C4-2B (cell line): ENCODE measurements around the gene GRB10.
A peak's percentile ranks its signal among the peaks of the same experiment; 100 is the strongest.

Source experiments
- H3K27ac ChIP-seq: fragments of 450-650 bp; 2 replicates; pipeline ENCODE4 v1.5.1; 2017
- CTCF ChIP-seq: fragments of 450-650 bp; conservative IDR thresholded peaks from 2 replicates; pipeline ENCODE4 v1.5.1; 2017; ENCODE audit warnings: mild to moderate bottlenecking
- ZFX ChIP-seq: fragments of 450-650 bp; IDR thresholded peaks from 2 replicates; pipeline ENCODE4 v1.6.1; 2017

GRB10 gene

GRCh38 chr7:50637725-50638643 lies 144.7 kb downstream of the GRB10 start:
- H3K27ac ChIP-seq, result no peak overlapping the region
- no peak for TF ChIP-seq ZFX
- no peak for TF ChIP-seq CTCF

GRCh38 chr7:50634378-50634777 lies 148.3 kb downstream of the GRB10 start:
- no peak for TF ChIP-seq ZFX
- H3K27ac ChIP-seq, result no peak overlapping the region

- TF ChIP-seq ZFX (no peak), CTCF (0 out of 2 replicates have a peak, but pooled peaks have one; percentile 13)
- no peak overlapping the region for H3K27ac ChIP-seq
Measured at GRCh38 chr7:50633414-50633710, 149.3 kb downstream of the GRB10 start.

- peak overlapping the region; percentile 8 for H3K27ac ChIP-seq
- no peak for TF ChIP-seq ZFX
- peak; percentile 96 for TF ChIP-seq CTCF
Measured at GRCh38 chr7:50632561-50633413, 149.9 kb downstream of the GRB10 start.

GRCh38 chr7:50631639-50632038 lies 151.1 kb downstream of the GRB10 start:
- H3K27ac ChIP-seq, result no peak overlapping the region
- TF ChIP-seq CTCF (no peak), ZFX (no peak)

GRCh38 chr7:50631100-50631499 lies 151.6 kb downstream of the GRB10 start:
- H3K27ac ChIP-seq, result no peak overlapping the region
- no peak for TF ChIP-seq CTCF
- TF ChIP-seq ZFX, result no peak

- H3K27ac ChIP-seq, result no peak overlapping the region
- TF ChIP-seq CTCF, result no peak
- no peak for TF ChIP-seq ZFX
Measured at GRCh38 chr7:50629238-50629901, 153.3 kb downstream of the GRB10 start.
